Measurements from ENCODE around the gene ZNF337.
"Not testable (repeated sequence)": the region's sequence is repeated elsewhere in the genome, so short reads cannot be mapped to it uniquely, and the experiment has no call there.

Gene ZNF337

GRCh38 chr20:25690427-25690826 lies 6.2 kb downstream of the ZNF337 start:
- no peak overlapping the region for H3K4me3 ChIP-seq (replicated peaks; ENCODE audit: insufficient read depth, low read length)
- no peak for DNase-seq (ENCODE audit: low read depth in 1 of 2, low spot score in 1 of 2)
- no peak overlapping the region for H3K27ac ChIP-seq (replicated peaks)
- TF ChIP-seq SPI1 (IDR thresholded peaks at IDR 0.05; ENCODE audit: borderline replicate concordance, low read depth), result no peak
- TF ChIP-seq POLR2AphosphoS5 (IDR thresholded peaks at IDR 0.05; ENCODE audit: low read depth), result no peak
- TF ChIP-seq CTCF (IDR thresholded peaks at IDR 0.05; ENCODE audit: insufficient read depth, low read length), result no peak
- TF ChIP-seq GABPA (IDR thresholded peaks at IDR 0.05; ENCODE audit: low read depth), result no peak
- TF ChIP-seq REST (IDR thresholded peaks at IDR 0.05; ENCODE audit: insufficient replicate concordance, low read depth), result no peak
- no peaks in the 10 kb centered on the region for H3K27me3 ChIP-seq (ENCODE audit: insufficient read depth, poor library complexity, severe bottlenecking)

- Histone ChIP-seq H3K27ac (replicated peaks) (no peak overlapping the region), H3K27me3 (ENCODE audit: insufficient read depth, poor library complexity, severe bottlenecking) (no peaks in the 10 kb centered on the region), H3K4me3 (replicated peaks; ENCODE audit: insufficient read depth, low read length) (no peak overlapping the region)
- DNase-seq (ENCODE audit: low read depth in 1 of 2, low spot score in 1 of 2), result no peak
- no peak for TF ChIP-seq SPI1 (IDR thresholded peaks at IDR 0.05; ENCODE audit: borderline replicate concordance, low read depth)
- TF ChIP-seq REST (IDR thresholded peaks at IDR 0.05; ENCODE audit: insufficient replicate concordance, low read depth), result peak; percentile 75
- no peak for TF ChIP-seq GABPA (IDR thresholded peaks at IDR 0.05; ENCODE audit: low read depth)
- TF ChIP-seq CTCF (IDR thresholded peaks at IDR 0.05; ENCODE audit: insufficient read depth, low read length), result no peak
Observed at GRCh38 chr20:25686081-25687067, 10.3 kb downstream of the ZNF337 start.

- no peak for TF ChIP-seq REST (IDR thresholded peaks at IDR 0.05; ENCODE audit: insufficient replicate concordance, low read depth)
- no peak for TF ChIP-seq CTCF (IDR thresholded peaks at IDR 0.05; ENCODE audit: insufficient read depth, low read length)
- no peak for TF ChIP-seq POLR2AphosphoS5 (IDR thresholded peaks at IDR 0.05; ENCODE audit: low read depth)
- no peak overlapping the region for H3K4me3 ChIP-seq (replicated peaks; ENCODE audit: insufficient read depth, low read length)
- H3K27ac ChIP-seq (replicated peaks), result no peak overlapping the region
- DNase-seq (ENCODE audit: low read depth in 1 of 2, low spot score in 1 of 2), result no peak
- no peaks in the 10 kb centered on the region for H3K27me3 ChIP-seq (ENCODE audit: insufficient read depth, poor library complexity, severe bottlenecking)
Observed at GRCh38 chr20:25685276-25686080, 11.2 kb downstream of the ZNF337 start.

- DNase-seq (ENCODE audit: low read depth in 1 of 2, low spot score in 1 of 2); H3K27ac ChIP-seq (replicated peaks); H3K4me3 ChIP-seq (replicated peaks; ENCODE audit: insufficient read depth, low read length); H3K27me3 ChIP-seq (ENCODE audit: insufficient read depth, poor library complexity, severe bottlenecking): not testable (repeated sequence)
Observed at GRCh38 chr20:25683826-25684225, 12.8 kb downstream of the ZNF337 start.
